ENCODE data around the gene C9orf85.
"Not testable (repeated sequence)": the region's sequence is repeated elsewhere in the genome, so short reads cannot be mapped to it uniquely, and the experiment has no call there.

Gene C9orf85

DNA sequence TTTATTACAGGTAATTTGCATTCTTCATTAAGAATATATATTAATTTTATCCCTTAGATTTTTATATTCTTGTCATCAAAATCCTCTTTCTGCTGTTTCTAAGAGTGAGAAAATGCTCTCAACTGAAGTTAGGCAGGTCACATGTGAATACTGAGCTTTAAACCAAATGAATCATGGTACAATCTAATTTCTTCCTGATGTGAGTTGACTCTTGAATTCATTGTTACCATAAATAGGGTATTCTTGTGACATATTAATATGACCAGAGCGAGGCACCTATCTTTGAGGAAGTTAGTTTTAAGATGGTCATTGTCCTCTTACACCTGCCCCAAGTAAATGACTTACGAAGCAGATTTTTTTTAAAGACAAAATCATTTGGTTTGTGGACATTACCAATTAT, 17.4 kb downstream of the C9orf85 start:
- no peaks in the 10 kb centered on the region for H3K36me3 ChIP-seq (ENCODE audit: control insufficient read depth, low read depth, low read length)
- H3K27ac ChIP-seq (ENCODE audit: low read length), result no peak overlapping the region
- H3K9ac ChIP-seq (ENCODE audit: low read length), result no peak overlapping the region
- no peaks in the 10 kb centered on the region for H3K27me3 ChIP-seq (ENCODE audit: control insufficient read depth, insufficient read depth, low read length)
- peaks cover 23% of the 10 kb centered on the region for H3K4me1 ChIP-seq (ENCODE audit: control insufficient read depth, low read depth, low read length)
- no peaks in the 10 kb centered on the region for H3K9me3 ChIP-seq (ENCODE audit: control insufficient read depth, low read depth, low read length)
- no peak overlapping the region for H3K4me3 ChIP-seq (ENCODE audit: low read length)

DNA sequence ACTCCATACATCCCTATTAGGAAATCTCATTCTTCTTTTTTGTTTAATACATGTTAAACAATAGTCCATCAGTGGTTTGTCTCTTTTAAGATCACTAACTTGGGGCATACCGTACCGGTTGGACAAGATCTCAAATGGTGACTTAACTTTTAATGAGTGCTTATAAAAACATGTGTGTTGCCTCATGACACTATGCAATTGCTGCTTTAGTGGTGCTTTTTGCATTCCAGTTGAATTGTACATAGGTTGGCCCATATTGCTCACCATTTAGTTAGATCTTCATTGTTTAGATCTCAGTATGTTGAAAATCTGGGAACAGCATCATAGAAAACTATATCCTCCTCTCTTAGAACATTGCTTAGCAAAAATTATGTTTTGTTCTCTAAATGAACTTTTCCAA, 17.8 kb downstream of the C9orf85 start:
- no peaks in the 10 kb centered on the region for H3K27me3 ChIP-seq (ENCODE audit: control insufficient read depth, insufficient read depth, low read length)
- H3K36me3 ChIP-seq (ENCODE audit: control insufficient read depth, low read depth, low read length), result no peaks in the 10 kb centered on the region
- H3K9me3 ChIP-seq (ENCODE audit: control insufficient read depth, low read depth, low read length), result no peaks in the 10 kb centered on the region
- H3K27ac ChIP-seq (ENCODE audit: low read length), result no peak overlapping the region
- H3K4me1 ChIP-seq (ENCODE audit: control insufficient read depth, low read depth, low read length), result peaks cover 19% of the 10 kb centered on the region
- no peak overlapping the region for H3K4me3 ChIP-seq (ENCODE audit: low read length)
- H3K9ac ChIP-seq (ENCODE audit: low read length), result no peak overlapping the region

- H3K27ac ChIP-seq (ENCODE audit: low read length), result no peak overlapping the region
- no peaks in the 10 kb centered on the region for H3K27me3 ChIP-seq (ENCODE audit: control insufficient read depth, insufficient read depth, low read length)
- peaks cover 17% of the 10 kb centered on the region for H3K4me1 ChIP-seq (ENCODE audit: control insufficient read depth, low read depth, low read length)
- H3K9me3 ChIP-seq (ENCODE audit: control insufficient read depth, low read depth, low read length), result no peaks in the 10 kb centered on the region
- H3K9ac ChIP-seq (ENCODE audit: low read length), result no peak overlapping the region
- no peaks in the 10 kb centered on the region for H3K36me3 ChIP-seq (ENCODE audit: control insufficient read depth, low read depth, low read length)
- no peak overlapping the region for H3K4me3 ChIP-seq (ENCODE audit: low read length)
Observed at GRCh38 chr9:71929791-71930440, 18.5 kb downstream of the C9orf85 start.

- peaks cover 19% of the 10 kb centered on the region for H3K4me1 ChIP-seq (ENCODE audit: control insufficient read depth, low read depth, low read length)
- H3K36me3 ChIP-seq (ENCODE audit: control insufficient read depth, low read depth, low read length), result no peaks in the 10 kb centered on the region
- H3K4me3 ChIP-seq (ENCODE audit: low read length), result no peak overlapping the region
- H3K27me3 ChIP-seq (ENCODE audit: control insufficient read depth, insufficient read depth, low read length), result no peaks in the 10 kb centered on the region
- no peak overlapping the region for H3K27ac ChIP-seq (ENCODE audit: low read length)
- H3K9ac ChIP-seq (ENCODE audit: low read length), result no peak overlapping the region
- no peaks in the 10 kb centered on the region for H3K9me3 ChIP-seq (ENCODE audit: control insufficient read depth, low read depth, low read length)
Observed at GRCh38 chr9:71931166-71931565, 19.7 kb downstream of the C9orf85 start.

DNA sequence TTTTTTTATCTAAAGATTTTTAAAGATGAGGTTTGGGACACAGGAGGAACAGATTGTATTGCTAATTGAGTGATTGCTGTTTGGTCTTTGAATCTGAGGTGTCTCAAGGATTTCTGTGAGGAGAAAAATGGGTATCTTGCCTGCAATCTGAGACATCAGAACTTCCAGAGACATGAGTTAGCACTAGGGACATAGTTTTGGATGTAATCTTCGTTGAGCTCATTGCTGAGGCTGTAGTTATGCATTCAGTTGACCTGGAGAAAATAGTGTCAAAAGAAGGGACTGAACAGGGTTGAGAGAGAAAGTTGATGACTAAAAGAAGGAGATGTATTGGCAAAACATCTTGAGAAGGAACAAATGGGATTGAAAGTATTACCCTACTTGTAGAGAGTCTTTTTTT, 24.6 kb downstream of the C9orf85 start:
- Histone ChIP-seq H3K27ac (ENCODE audit: low read length) (no peak overlapping the region), H3K9me3 (ENCODE audit: control insufficient read depth, low read depth, low read length) (no peaks in the 10 kb centered on the region), H3K9ac (ENCODE audit: low read length) (no peak overlapping the region), H3K4me1 (ENCODE audit: control insufficient read depth, low read depth, low read length) (peaks cover 16% of the 10 kb centered on the region), H3K27me3 (ENCODE audit: control insufficient read depth, insufficient read depth, low read length) (no peaks in the 10 kb centered on the region), H3K36me3 (ENCODE audit: control insufficient read depth, low read depth, low read length) (no peaks in the 10 kb centered on the region), H3K4me3 (ENCODE audit: low read length) (no peak overlapping the region)

- Histone ChIP-seq H3K4me3 (ENCODE audit: low read length) (no peak overlapping the region), H3K27ac (ENCODE audit: low read length) (no peak overlapping the region), H3K27me3 (ENCODE audit: control insufficient read depth, insufficient read depth, low read length) (no peaks in the 10 kb centered on the region), H3K36me3 (ENCODE audit: control insufficient read depth, low read depth, low read length) (no peaks in the 10 kb centered on the region), H3K9me3 (ENCODE audit: control insufficient read depth, low read depth, low read length) (no peaks in the 10 kb centered on the region), H3K4me1 (ENCODE audit: control insufficient read depth, low read depth, low read length) (peaks cover 16% of the 10 kb centered on the region), H3K9ac (ENCODE audit: low read length) (no peak overlapping the region)
Observed at GRCh38 chr9:71937070-71937625, 25.7 kb downstream of the C9orf85 start.

DNA sequence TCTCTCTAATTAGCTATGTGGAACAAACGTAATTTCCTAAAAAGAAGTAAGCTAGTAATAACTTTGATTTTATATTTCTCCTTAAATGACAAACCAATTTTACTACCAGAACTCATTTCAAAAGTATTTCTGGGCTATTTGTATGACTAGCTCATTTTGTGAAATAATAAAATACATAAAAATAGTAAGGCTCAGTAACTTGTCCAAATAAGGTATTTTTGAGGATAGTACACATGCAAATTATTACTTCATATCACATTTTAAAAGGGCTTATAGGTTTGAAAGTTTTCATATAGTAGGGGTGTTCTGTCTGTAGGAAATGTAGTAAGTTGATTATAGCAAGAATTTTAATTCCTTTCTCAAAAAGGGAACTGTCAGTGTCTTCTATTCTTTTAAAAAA, 26.5 kb downstream of the C9orf85 start:
- Histone ChIP-seq H3K9ac (ENCODE audit: low read length) (no peak overlapping the region), H3K27ac (ENCODE audit: low read length) (no peak overlapping the region), H3K36me3 (ENCODE audit: control insufficient read depth, low read depth, low read length) (no peaks in the 10 kb centered on the region), H3K4me1 (ENCODE audit: control insufficient read depth, low read depth, low read length) (peaks cover 16% of the 10 kb centered on the region), H3K9me3 (ENCODE audit: control insufficient read depth, low read depth, low read length) (no peaks in the 10 kb centered on the region), H3K4me3 (ENCODE audit: low read length) (no peak overlapping the region), H3K27me3 (ENCODE audit: control insufficient read depth, insufficient read depth, low read length) (no peaks in the 10 kb centered on the region)

DNA sequence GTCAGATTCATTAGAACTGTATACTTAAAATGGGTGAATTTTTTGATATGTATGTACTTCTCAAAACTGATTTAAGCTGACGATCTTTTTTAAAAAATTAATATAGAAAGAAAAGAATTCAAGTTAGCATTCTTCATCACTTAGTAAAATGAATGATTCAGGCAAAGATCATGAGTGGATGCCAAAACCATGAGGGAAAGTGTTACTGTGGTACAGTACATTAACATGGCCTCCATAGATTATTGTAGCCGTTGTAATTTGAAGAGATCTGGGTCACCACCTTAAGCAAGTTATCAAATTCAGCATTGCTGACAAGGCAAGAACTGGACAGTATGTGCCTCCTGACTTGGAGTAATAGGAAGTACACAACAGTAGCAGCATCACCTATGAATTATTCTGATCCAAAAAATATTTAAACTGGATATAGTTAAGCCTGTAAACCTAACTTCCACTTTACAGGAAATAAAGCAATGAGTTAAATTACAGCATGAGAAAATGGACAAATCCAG, 29.7 kb downstream of the C9orf85 start:
- H3K9me3 ChIP-seq (ENCODE audit: control insufficient read depth, low read depth, low read length), result no peaks in the 10 kb centered on the region
- H3K27ac ChIP-seq (ENCODE audit: low read length), result no peak overlapping the region
- H3K36me3 ChIP-seq (ENCODE audit: control insufficient read depth, low read depth, low read length), result no peaks in the 10 kb centered on the region
- no peak overlapping the region for H3K9ac ChIP-seq (ENCODE audit: low read length)
- no peaks in the 10 kb centered on the region for H3K27me3 ChIP-seq (ENCODE audit: control insufficient read depth, insufficient read depth, low read length)
- no peak overlapping the region for H3K4me3 ChIP-seq (ENCODE audit: low read length)
- peaks cover 29% of the 10 kb centered on the region for H3K4me1 ChIP-seq (ENCODE audit: control insufficient read depth, low read depth, low read length)

DNA sequence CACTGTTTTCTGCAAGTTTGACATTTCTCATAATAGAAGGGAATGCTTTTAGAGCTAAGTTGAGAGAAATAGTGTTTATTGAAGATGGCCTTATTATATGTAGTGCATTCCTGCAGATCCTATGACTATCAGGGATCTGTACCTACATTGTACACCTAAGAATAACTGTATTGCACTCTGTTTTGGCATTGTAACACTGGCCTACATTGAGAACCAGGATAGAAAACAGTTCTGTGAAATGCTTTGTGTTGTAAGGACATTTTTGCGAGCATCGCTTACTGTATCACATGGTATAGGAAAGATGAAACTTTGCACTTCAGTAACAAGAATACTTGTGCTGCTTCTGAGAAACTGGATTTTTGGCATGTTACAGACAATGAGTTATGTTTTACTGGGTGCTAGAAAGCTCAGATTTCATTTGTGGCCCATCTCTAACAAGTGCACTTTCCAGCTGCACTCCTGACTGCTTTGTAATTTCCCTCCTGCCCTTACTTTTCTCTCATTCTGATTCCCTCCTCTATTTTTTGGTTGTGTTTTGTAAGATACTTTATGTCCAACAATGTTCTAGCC, 30.6 kb downstream of the C9orf85 start:
- Histone ChIP-seq H3K9me3 (ENCODE audit: control insufficient read depth, low read depth, low read length) (no peaks in the 10 kb centered on the region), H3K4me1 (ENCODE audit: control insufficient read depth, low read depth, low read length) (peaks cover 23% of the 10 kb centered on the region)

GRCh38 chr9:71944754-71945375, 33.4 kb downstream of the C9orf85 start:
- Histone ChIP-seq H3K9ac (ENCODE audit: low read length) (no peak overlapping the region), H3K4me3 (ENCODE audit: low read length) (no peak overlapping the region), H3K9me3 (ENCODE audit: control insufficient read depth, low read depth, low read length) (no peaks in the 10 kb centered on the region), H3K27me3 (ENCODE audit: control insufficient read depth, insufficient read depth, low read length) (no peaks in the 10 kb centered on the region), H3K36me3 (ENCODE audit: control insufficient read depth, low read depth, low read length) (no peaks in the 10 kb centered on the region), H3K27ac (ENCODE audit: low read length) (no peak overlapping the region), H3K4me1 (ENCODE audit: control insufficient read depth, low read depth, low read length) (peaks cover 25% of the 10 kb centered on the region)

More for the DNA sequence above, 30.6 kb downstream of the C9orf85 start:
- H3K4me3 ChIP-seq (ENCODE audit: low read length), result no peak overlapping the region
- H3K9ac ChIP-seq (ENCODE audit: low read length), result no peak overlapping the region
- no peaks in the 10 kb centered on the region for H3K27me3 ChIP-seq (ENCODE audit: control insufficient read depth, insufficient read depth, low read length)
- no peak overlapping the region for H3K27ac ChIP-seq (ENCODE audit: low read length)
- H3K36me3 ChIP-seq (ENCODE audit: control insufficient read depth, low read depth, low read length), result no peaks in the 10 kb centered on the region

GRCh38 chr9:71954652-71955051, 43.2 kb downstream of the C9orf85 start:
- H3K27me3 ChIP-seq (ENCODE audit: control insufficient read depth, insufficient read depth, low read length); H3K36me3 ChIP-seq (ENCODE audit: control insufficient read depth, low read depth, low read length); H3K27ac ChIP-seq (ENCODE audit: low read length); H3K4me3 ChIP-seq (ENCODE audit: low read length); H3K9me3 ChIP-seq (ENCODE audit: control insufficient read depth, low read depth, low read length); H3K9ac ChIP-seq (ENCODE audit: low read length): not testable (repeated sequence)
- H3K4me1 ChIP-seq (ENCODE audit: control insufficient read depth, low read depth, low read length), result peaks cover 37% of the 10 kb centered on the region

Measured in iPS-18a (cell line).